Stimulated activated CD4-positive, alpha-beta T cell treated with anti-CD3 and anti-CD28 coated beads, TNF-alpha, amount 100 ng/mL, for 48 hours (primary cell): ENCODE results near the gene ACR.
"Not testable (repeated sequence)": the region's sequence is repeated elsewhere in the genome, so short reads cannot be mapped to it uniquely, and the experiment has no call there.

Experiments
- DNase-seq, 3 donors: peaks; one replicate each; pipeline ENCODE4 v3.0.0-alpha.2; 2020; ENCODE audit warnings: low read depth in 3 of 3

The ACR gene

DNA sequence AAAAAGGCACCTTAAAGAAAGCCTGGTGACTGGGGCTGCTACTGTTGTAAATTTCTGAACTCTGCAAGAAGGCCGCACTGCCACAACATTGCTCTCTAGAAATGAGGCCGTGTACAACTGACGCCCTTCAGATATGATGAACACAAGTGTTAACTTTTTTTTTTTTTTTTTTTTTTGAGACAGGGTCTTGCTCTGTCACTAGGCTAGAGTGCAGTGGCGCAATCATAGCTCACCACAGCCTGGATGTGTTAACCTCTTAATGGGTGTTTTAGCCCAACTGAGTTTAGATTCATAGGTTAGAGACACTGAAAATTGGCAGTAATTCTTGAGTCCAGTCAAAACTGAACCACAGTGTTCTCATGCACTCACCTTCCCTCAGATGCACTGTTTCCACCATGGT, 42.2 kb downstream of the ACR start:
- DNase-seq = not testable (repeated sequence)

DNA sequence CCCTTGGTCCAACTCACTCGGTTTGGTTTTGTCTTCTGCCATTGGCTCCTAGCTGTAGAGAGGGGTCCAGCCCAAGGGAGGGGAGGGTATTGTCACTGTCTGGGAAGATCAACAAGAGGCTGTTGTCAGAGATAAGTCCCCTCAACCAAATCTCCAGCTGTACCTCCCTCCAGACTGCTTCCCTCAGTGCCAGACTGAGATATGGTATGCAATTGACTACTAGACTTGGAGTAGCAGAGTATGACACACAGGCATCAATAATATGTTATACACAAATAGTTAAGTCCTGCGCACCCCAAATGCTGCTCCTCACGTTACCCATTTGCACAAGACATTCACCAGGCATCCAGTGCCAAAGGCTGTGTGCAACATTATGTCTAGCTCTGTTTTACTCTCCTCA, 44.2 kb downstream of the ACR start:
- not testable (repeated sequence) for DNase-seq

DNA sequence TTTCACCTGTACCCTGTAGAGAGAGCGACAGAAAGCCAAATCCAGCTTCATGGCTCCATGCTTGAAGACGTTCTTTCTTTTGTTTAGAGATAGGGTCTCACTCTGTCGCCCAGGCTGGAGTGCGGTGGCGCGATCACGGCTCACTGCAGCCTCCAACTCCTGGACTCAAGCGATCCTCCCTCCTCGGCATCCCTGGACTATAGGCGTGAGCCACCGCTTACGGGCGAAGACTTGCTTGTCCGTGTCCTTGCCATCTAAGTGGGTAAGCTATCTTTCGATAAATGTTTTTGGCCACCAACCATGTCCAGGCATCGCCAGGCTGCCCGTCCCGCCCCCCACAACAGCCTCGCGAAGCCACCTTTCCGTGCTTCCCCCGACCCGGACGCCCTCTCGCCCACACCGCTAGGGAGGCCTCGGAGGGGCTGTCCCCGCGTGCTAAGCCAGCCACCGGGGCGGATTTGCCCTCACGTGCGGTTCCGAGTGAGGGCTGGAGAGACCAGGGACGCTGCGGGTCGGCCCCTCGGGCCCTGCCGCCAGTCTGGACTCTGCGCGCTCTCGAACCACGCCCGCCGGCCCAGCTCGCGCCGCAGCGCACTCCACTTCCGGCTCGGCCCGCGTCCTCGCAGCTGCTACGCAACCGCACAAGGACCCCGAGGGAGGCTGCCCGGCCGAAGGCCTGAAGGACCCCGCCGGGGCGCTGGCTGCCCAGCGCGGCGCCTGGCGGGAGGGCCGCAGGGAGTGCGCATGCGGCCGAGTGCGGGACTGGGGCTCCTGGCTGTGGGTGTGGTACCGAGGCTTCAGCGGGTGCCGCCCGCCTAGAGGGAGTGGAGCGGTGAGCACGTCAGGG, 45.3 kb downstream of the ACR start, which contains the start of gene RABL2B:
Gene RABL2B, minus strand, starts transcription at position 604 of the 847 bp plus-strand sequence. CDS start 1,342 bp downstream, outside the sequence.
- DNase-seq = peak; percentile 75 to 77 (median 77)

DNA sequence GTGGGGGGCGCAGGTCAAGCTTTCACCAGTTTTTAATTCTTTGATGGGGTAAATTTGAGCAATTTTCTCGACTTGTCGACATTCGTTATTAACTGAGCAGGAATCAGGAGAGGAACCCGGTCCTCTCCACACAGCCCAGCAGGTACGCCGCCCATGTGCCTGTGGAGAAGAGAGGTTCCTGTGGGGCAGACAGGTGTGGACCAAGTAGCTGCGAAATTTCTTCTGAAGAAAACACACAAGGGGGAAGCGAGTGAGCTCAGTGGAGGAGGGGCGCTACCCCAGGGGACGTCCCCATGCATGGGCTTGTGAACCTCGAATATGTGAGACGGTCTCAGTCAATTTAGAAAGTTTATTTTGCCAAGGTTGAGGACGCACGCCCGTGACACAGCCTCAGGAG, 45.9 kb downstream of the ACR start:
- not testable (repeated sequence) for DNase-seq

DNA sequence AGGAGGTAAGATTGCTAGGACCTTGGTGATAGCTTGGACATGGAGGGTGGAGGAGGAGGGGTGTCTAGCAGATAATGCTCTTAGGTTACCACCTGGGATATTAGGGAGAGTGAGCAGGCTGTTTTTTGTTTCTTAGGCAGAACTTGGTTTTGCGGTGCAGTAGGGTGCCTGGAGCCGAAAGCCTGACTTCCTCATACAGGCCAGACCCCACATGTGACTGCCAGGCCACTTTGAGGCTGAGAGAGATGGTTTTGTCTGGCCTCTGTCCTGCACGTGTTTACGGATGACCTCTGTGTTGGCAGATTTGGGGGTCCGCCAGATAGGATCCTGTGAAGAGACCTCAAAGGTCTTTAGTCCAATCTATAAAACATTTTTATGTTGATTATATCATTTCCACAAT, 47.3 kb downstream of the ACR start:
- not testable (repeated sequence) for DNase-seq

DNA sequence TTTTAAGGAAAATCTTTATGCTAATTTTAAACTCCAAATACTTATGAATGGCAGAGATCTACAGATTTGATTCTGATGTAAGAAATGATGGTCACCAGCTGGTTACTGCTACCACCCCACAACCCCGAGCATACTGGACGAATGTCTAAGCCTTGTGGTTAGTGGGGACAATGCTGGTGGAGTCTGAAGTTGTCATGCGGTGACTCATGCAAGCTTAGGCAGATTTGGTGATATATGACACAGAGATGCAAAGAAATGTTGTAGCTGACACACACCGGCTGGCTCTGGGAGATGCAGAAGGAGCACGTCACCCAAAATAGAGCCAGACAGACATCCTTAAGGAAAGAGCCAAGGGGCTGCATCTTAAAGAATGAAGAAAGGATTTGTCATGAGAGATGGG, 48.9 kb downstream of the ACR start:
- DNase-seq = not testable (repeated sequence)
